GM12878 (cell line): ENCODE measurements around the gene KLHL22. TPM values are rescaled to one million over a fixed set of nuclear protein-coding genes. Genes with fewer than 3 reads are reported as not detected.

ENCODE experiments used
- BCL11A ChIP-seq: IDR thresholded peaks from 2 replicates; pipeline ENCODE4 v1.6.1; 2011; ENCODE audit warnings: low read depth, low read length
- CBFB ChIP-seq: IDR thresholded peaks from 2 replicates; pipeline ENCODE4 v1.6.1; 2016; ENCODE audit warnings: antibody characterized with exemption, low read depth
- DPF2 ChIP-seq: fragments of 450-650 bp; IDR thresholded peaks from 2 replicates; pipeline ENCODE4 v1.6.1; 2017; ENCODE audit warnings: mild to moderate bottlenecking
- IKZF1 ChIP-seq: fragments of 450-650 bp; conservative IDR thresholded peaks from 2 replicates; pipeline ENCODE4 v1.6.1; 2017; ENCODE audit warnings: antibody characterized with exemption, mild to moderate bottlenecking
- MTA3 ChIP-seq: IDR thresholded peaks from 2 replicates; pipeline ENCODE4 v1.6.1; 2012; ENCODE audit warnings: low read length, inconsistent platforms, borderline replicate concordance
- PAX8 ChIP-seq: fragments of 450-650 bp; IDR thresholded peaks from 2 replicates; pipeline ENCODE4 v1.6.1; 2017; ENCODE audit warnings: mild to moderate bottlenecking, moderate library complexity
- polyA plus RNA-seq, 11 experiments: library from polyadenylated mRNA; depleted of rRNA in 4 of 11; unstranded in 6 of 11; stranded (reverse) in 5 of 11; fragments of >200 nt; fragmentation: Nextera tagmentation in 4 of 11; fragmentation: Illumina TruSeq in 1 of 11; extraction: Ambion mirVana in 4 of 11; extraction: Trizol in 1 of 11; gene quantifications; 1 replicate in 1 of 11; 2 replicates in 10 of 11; pipeline versions ENCODE4 v1.2.1 to v1.2.3, GENCODE V29; 2011 to 2016; ENCODE audit warnings: inconsistent platforms in 2 of 11, missing spikeins in 2 of 11, low read depth in 1 of 11
- total RNA-seq, 4 experiments: library from RNA; depleted of rRNA in 3 of 4; stranded (reverse); fragments of >200 nt in 3 of 4; fragmentation: Illumina TruSeq in 1 of 4; extraction: Trizol in 1 of 4; gene quantifications; 2 replicates each; pipeline versions ENCODE4 v1.2.1 to v1.2.3, GENCODE V29; 2013 to 2021
- TF ChIP-seq, protein P1 (sequence below): fragments of 450-650 bp; IDR thresholded peaks from 2 replicates; pipeline ENCODE4 v1.6.1; 2017; ENCODE audit warnings: antibody characterized with exemption, mild to moderate bottlenecking, moderate library complexity
- TF ChIP-seq, protein P2 (sequence below): fragments of 150-350 bp; IDR thresholded peaks from 2 replicates; pipeline ENCODE4 v1.6.1; 2016; ENCODE audit warnings: low read depth, low read length

The KLHL22 gene
- total and polyA plus RNA-seq, 10 of the 15 experiments (the other 5 are each of a cell fraction or from before 2014, with no cell fraction given), result 0.06 to 22.1 (median 14.2) TPM

DNA sequence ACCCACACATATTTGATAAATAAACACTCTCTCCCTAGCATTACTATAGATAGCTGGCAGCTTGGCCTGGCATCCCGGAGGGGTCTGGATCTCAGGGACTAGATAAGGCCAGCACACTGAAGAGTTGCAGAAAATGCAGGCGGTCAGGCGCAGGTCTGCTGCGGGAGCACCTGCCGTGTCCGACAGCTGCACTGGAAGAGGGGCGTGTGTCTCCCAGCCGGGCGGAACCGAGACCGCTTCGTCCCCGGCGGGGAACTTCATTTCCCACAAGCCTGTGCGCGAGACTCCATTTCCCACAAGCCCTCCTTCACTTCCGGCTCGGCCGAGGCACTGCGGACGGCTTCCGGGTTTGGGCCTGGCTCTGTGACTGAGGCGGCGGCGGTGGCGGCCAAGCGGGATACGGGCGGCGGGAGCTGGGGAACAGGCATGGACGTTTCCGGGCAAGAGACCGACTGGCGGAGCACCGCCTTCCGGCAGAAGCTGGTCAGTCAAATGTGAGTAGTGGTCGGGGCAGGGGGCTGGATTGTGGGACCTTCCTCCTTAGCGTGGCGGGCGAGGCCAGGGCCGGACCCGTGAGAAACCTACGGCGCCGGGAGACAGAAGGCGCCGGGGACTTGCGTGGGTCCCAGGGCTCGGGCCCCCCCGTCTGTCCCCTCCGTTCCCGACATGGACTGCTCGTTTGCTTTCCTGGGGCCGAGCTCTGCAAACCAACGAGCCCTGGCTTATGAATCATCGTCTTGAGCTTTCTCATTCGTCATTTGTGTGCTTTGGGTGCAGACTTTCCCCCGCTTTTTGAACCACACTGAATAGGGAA, 11.9 kb upstream of the KLHL22 start, which contains the start of gene MED15 (continued):
- TF ChIP-seq, protein P1, sequence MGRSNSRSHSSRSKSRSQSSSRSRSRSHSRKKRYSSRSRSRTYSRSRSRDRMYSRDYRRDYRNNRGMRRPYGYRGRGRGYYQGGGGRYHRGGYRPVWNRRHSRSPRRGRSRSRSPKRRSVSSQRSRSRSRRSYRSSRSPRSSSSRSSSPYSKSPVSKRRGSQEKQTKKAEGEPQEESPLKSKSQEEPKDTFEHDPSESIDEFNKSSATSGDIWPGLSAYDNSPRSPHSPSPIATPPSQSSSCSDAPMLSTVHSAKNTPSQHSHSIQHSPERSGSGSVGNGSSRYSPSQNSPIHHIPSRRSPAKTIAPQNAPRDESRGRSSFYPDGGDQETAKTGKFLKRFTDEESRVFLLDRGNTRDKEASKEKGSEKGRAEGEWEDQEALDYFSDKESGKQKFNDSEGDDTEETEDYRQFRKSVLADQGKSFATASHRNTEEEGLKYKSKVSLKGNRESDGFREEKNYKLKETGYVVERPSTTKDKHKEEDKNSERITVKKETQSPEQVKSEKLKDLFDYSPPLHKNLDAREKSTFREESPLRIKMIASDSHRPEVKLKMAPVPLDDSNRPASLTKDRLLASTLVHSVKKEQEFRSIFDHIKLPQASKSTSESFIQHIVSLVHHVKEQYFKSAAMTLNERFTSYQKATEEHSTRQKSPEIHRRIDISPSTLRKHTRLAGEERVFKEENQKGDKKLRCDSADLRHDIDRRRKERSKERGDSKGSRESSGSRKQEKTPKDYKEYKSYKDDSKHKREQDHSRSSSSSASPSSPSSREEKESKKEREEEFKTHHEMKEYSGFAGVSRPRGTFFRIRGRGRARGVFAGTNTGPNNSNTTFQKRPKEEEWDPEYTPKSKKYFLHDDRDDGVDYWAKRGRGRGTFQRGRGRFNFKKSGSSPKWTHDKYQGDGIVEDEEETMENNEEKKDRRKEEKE, result no peak
- TF ChIP-seq CBFB (0 out of 2 replicates have a peak, but pooled peaks have one; percentile 39), DPF2 (0 out of 2 replicates have a peak, but pooled peaks have one; percentile 36), MTA3 (no peak), BCL11A (no peak), IKZF1 (peak; percentile 100), PAX8 (no peak)
- TF ChIP-seq, protein P2, sequence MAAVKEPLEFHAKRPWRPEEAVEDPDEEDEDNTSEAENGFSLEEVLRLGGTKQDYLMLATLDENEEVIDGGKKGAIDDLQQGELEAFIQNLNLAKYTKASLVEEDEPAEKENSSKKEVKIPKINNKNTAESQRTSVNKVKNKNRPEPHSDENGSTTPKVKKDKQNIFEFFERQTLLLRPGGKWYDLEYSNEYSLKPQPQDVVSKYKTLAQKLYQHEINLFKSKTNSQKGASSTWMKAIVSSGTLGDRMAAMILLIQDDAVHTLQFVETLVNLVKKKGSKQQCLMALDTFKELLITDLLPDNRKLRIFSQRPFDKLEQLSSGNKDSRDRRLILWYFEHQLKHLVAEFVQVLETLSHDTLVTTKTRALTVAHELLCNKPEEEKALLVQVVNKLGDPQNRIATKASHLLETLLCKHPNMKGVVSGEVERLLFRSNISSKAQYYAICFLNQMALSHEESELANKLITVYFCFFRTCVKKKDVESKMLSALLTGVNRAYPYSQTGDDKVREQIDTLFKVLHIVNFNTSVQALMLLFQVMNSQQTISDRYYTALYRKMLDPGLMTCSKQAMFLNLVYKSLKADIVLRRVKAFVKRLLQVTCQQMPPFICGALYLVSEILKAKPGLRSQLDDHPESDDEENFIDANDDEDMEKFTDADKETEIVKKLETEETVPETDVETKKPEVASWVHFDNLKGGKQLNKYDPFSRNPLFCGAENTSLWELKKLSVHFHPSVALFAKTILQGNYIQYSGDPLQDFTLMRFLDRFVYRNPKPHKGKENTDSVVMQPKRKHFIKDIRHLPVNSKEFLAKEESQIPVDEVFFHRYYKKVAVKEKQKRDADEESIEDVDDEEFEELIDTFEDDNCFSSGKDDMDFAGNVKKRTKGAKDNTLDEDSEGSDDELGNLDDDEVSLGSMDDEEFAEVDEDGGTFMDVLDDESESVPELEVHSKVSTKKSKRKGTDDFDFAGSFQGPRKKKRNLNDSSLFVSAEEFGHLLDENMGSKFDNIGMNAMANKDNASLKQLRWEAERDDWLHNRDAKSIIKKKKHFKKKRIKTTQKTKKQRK, result no peak
